K562 (cell line): ENCODE results near the gene ZNF586. TPM values are rescaled to one million over a fixed set of nuclear protein-coding genes. Genes with fewer than 3 reads are reported as not detected.

Experiments used
- BRD9 ChIP-seq: fragments of 450-650 bp; IDR thresholded peaks from 2 replicates; pipeline ENCODE4 v1.6.1; 2018; ENCODE audit warnings: low read depth; ENCODE audit not compliant: partially characterized antibody
- FOXP1 ChIP-seq: sonication (generic); formaldehyde crosslinking; IDR thresholded peaks from 2 replicates; pipeline ENCODE4 v1.8.0; 2022; ENCODE audit warnings: mild to moderate bottlenecking, missing genetic modification reagents
- HSF4 ChIP-seq: fragments of 250-450 bp; sonication (Bioruptor Pico); IDR thresholded peaks from 2 replicates; pipeline ENCODE4 v2.1.2; 2022; ENCODE audit warnings: mild to moderate bottlenecking, moderate library complexity, borderline replicate concordance
- MAFG ChIP-seq: fragments of 450-650 bp; conservative IDR thresholded peaks from 2 replicates; pipeline ENCODE4 v1.6.1; 2016; ENCODE audit warnings: missing genetic modification characterization, missing compliant biosample characterization
- RBM17 ChIP-seq: fragments of 200-400 bp; formaldehyde crosslinking; IDR thresholded peaks from 2 replicates; pipeline ENCODE4 v1.6.1; 2017; ENCODE audit warnings: low read depth, mild to moderate bottlenecking, low read length, borderline replicate concordance
- SRSF9 ChIP-seq: fragments of 200-400 bp; formaldehyde crosslinking; IDR thresholded peaks from 2 replicates; pipeline ENCODE4 v1.6.1; 2017; ENCODE audit warnings: low read depth, low read length, borderline replicate concordance
- TCF7L2 ChIP-seq: fragments of 150-350 bp; IDR thresholded peaks from 2 replicates; pipeline ENCODE4 v1.6.1; 2016; ENCODE audit warnings: low read depth, mild to moderate bottlenecking, low read length, moderate library complexity
- ZNF124 ChIP-seq: sonication (generic); formaldehyde crosslinking; IDR thresholded peaks from 2 replicates; pipeline ENCODE4 v1.8.1; 2022; ENCODE audit warnings: missing genetic modification reagents
- ZNF311 ChIP-seq: fragments of 250-450 bp; sonication (Bioruptor Pico); IDR thresholded peaks from 2 replicates; pipeline ENCODE4 v1.4.0; 2020; ENCODE audit warnings: mild to moderate bottlenecking, moderate library complexity
- ZNF436 ChIP-seq: fragments of 250-450, 450-650 bp; sonication (Bioruptor Pico); formaldehyde crosslinking; IDR thresholded peaks from 2 replicates; pipeline ENCODE4 v1.7.0; 2020; ENCODE audit warnings: mild to moderate bottlenecking
- ZNF584 ChIP-seq: fragments of 200-800 bp; sonication (Bioruptor generic); IDR thresholded peaks from 2 replicates; pipeline ENCODE4 v1.6.1; 2016; ENCODE audit warnings: low read depth, mild to moderate bottlenecking, missing genetic modification characterization, missing compliant biosample characterization
- ZSCAN32 ChIP-seq: fragments of 450-650 bp; formaldehyde crosslinking; IDR thresholded peaks from 2 replicates; pipeline ENCODE4 v1.4.0; 2020; ENCODE audit warnings: mild to moderate bottlenecking, moderate library complexity
- polyA plus RNA-seq, 8 experiments: library from polyadenylated mRNA; depleted of rRNA in 4 of 8; stranded (reverse) in 5 of 8; unstranded in 3 of 8; fragments of >200 nt; fragmentation: Nextera tagmentation in 2 of 8; fragmentation: Illumina TruSeq in 1 of 8; extraction: Ambion mirVana in 2 of 8; extraction: Trizol in 1 of 8; gene quantifications; 2 replicates each; pipeline versions ENCODE4 v1.2.1 to v1.2.3, GENCODE V29; 2011 to 2014; ENCODE audit warnings: inconsistent platforms in 1 of 8, missing spikeins in 1 of 8
- total RNA-seq, 7 experiments: library from RNA; depleted of rRNA in 6 of 7; stranded (reverse); fragments of >200 nt in 6 of 7; fragmentation: Illumina TruSeq in 2 of 7; extraction: Trizol in 2 of 7; gene quantifications; 2 replicates each; pipeline versions ENCODE4 v1.2.1 to v1.2.3, GENCODE V29; 2011 to 2021; ENCODE audit warnings: low replicate concordance in 1 of 7
- TF ChIP-seq, protein P1 (sequence below): fragments of 250-450 bp; sonication (Bioruptor Pico); IDR thresholded peaks from 2 replicates; pipeline ENCODE4 v1.5.0; 2022; ENCODE audit warnings: mild to moderate bottlenecking
- TF ChIP-seq, protein P2 (sequence below): fragments of 250-450 bp; sonication (Bioruptor Pico); IDR thresholded peaks from 2 replicates; pipeline ENCODE4 v1.8.0; 2022; ENCODE audit warnings: inconsistent platforms, mild to moderate bottlenecking, moderate library complexity, borderline replicate concordance
- TF ChIP-seq, protein P3 (sequence below): sonication (generic); formaldehyde crosslinking; IDR thresholded peaks from 2 replicates; pipeline ENCODE4 v1.8.1; 2023; ENCODE audit warnings: mild to moderate bottlenecking, missing genetic modification reagents
- TF ChIP-seq, protein P4 (sequence below): fragments of 450-650 bp; IDR thresholded peaks from 2 replicates; pipeline ENCODE4 v1.6.1; 2014; ENCODE audit warnings: low read depth, mild to moderate bottlenecking, moderate library complexity, borderline replicate concordance
- TF ChIP-seq, protein P5 (sequence below): fragments of 250-450 bp; sonication (Bioruptor Pico); IDR thresholded peaks from 2 replicates; pipeline ENCODE4 v1.8.0; 2022; ENCODE audit warnings: moderate library complexity, mild to moderate bottlenecking, inconsistent platforms
- TF ChIP-seq, protein P6 (sequence below): fragments of 450-650 bp; formaldehyde crosslinking; IDR thresholded peaks from 2 replicates; pipeline ENCODE4 v1.4.0; 2020; ENCODE audit warnings: mild to moderate bottlenecking, moderate library complexity

The ZNF586 gene
- total and polyA plus RNA-seq, 9 of the 15 experiments (the other 6 are each of a cell fraction or from before 2014, with no cell fraction given), result 2.5 to 12.6 (median 8.4) TPM

DNA sequence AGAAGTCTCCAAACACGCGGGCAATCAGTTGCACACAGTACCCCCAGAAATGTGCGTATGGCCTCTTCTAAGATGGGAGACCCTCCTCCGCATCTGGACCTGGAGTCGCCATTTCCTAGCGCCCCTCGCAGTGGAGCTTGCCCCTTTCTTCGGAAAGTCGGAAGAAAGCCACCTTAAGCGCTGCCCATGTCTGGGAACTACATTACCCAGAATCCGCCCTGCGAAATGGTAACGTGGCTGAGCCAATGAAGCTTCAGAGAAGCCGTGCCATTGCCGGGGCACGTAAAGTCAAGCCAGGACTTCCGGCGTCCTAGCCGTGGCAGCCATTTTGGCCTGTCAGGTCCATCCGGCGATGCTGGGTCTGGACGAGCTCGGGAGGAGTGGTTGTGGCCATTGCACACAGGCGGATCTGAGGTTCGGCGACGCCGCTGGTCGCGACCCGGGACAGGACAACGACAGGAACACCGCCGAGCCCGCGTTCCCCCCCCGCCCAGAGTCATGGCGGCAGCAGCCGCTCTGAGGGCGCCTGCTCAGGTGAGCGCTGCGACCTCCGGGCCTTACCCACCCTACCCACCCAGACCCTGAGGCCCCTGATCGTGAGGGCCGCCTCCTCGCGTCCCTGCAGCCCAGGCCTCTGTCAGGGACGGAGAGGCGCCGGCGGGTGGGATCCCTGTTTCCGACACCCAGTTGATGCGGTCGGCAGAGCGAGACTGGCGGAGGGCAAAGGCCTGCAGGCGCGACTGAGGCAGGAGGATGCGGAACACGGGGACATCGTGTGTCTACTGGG lies at the start of gene ZNF586 (continued):
- TF ChIP-seq, protein P1, sequence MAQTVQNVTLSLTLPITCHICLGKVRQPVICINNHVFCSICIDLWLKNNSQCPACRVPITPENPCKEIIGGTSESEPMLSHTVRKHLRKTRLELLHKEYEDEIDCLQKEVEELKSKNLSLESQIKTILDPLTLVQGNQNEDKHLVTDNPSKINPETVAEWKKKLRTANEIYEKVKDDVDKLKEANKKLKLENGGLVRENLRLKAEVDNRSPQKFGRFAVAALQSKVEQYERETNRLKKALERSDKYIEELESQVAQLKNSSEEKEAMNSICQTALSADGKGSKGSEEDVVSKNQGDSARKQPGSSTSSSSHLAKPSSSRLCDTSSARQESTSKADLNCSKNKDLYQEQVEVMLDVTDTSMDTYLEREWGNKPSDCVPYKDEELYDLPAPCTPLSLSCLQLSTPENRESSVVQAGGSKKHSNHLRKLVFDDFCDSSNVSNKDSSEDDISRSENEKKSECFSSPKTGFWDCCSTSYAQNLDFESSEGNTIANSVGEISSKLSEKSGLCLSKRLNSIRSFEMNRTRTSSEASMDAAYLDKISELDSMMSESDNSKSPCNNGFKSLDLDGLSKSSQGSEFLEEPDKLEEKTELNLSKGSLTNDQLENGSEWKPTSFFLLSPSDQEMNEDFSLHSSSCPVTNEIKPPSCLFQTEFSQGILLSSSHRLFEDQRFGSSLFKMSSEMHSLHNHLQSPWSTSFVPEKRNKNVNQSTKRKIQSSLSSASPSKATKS (CRISPR knock-in tag), result no peak
- no peak for TF ChIP-seq FOXP1 (CRISPR knock-in tag)
- TF ChIP-seq, protein P2, sequence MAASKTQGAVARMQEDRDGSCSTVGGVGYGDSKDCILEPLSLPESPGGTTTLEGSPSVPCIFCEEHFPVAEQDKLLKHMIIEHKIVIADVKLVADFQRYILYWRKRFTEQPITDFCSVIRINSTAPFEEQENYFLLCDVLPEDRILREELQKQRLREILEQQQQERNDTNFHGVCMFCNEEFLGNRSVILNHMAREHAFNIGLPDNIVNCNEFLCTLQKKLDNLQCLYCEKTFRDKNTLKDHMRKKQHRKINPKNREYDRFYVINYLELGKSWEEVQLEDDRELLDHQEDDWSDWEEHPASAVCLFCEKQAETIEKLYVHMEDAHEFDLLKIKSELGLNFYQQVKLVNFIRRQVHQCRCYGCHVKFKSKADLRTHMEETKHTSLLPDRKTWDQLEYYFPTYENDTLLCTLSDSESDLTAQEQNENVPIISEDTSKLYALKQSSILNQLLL (CRISPR knock-in tag), result no peak
- TF ChIP-seq ZNF436 (CRISPR knock-in tag), result no peak
- TF ChIP-seq ZSCAN32, result no peak
- TF ChIP-seq, protein P3, sequence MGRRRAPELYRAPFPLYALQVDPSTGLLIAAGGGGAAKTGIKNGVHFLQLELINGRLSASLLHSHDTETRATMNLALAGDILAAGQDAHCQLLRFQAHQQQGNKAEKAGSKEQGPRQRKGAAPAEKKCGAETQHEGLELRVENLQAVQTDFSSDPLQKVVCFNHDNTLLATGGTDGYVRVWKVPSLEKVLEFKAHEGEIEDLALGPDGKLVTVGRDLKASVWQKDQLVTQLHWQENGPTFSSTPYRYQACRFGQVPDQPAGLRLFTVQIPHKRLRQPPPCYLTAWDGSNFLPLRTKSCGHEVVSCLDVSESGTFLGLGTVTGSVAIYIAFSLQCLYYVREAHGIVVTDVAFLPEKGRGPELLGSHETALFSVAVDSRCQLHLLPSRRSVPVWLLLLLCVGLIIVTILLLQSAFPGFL (CRISPR knock-in tag), result no peak
- TF ChIP-seq ZNF124 (CRISPR knock-in tag), result no peak
- TF ChIP-seq ZNF311 (CRISPR knock-in tag), result no peak
- no peak for TF ChIP-seq BRD9
- TF ChIP-seq, protein P4, sequence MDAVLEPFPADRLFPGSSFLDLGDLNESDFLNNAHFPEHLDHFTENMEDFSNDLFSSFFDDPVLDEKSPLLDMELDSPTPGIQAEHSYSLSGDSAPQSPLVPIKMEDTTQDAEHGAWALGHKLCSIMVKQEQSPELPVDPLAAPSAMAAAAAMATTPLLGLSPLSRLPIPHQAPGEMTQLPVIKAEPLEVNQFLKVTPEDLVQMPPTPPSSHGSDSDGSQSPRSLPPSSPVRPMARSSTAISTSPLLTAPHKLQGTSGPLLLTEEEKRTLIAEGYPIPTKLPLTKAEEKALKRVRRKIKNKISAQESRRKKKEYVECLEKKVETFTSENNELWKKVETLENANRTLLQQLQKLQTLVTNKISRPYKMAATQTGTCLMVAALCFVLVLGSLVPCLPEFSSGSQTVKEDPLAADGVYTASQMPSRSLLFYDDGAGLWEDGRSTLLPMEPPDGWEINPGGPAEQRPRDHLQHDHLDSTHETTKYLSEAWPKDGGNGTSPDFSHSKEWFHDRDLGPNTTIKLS, result peak; percentile 87
- TF ChIP-seq, protein P5, sequence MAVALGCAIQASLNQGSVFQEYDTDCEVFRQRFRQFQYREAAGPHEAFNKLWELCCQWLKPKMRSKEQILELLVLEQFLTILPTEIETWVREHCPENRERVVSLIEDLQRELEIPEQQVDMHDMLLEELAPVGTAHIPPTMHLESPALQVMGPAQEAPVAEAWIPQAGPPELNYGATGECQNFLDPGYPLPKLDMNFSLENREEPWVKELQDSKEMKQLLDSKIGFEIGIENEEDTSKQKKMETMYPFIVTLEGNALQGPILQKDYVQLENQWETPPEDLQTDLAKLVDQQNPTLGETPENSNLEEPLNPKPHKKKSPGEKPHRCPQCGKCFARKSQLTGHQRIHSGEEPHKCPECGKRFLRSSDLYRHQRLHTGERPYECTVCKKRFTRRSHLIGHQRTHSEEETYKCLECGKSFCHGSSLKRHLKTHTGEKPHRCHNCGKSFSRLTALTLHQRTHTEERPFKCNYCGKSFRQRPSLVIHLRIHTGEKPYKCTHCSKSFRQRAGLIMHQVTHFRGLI, result no peak
- TF ChIP-seq HSF4 (CRISPR knock-in tag), result no peak
- TF ChIP-seq MAFG (tag), result no peak
- TF ChIP-seq SRSF9, result no peak
- TF ChIP-seq TCF7L2, result no peak
- no peak for TF ChIP-seq ZNF584 (CRISPR knock-in tag)
- TF ChIP-seq, protein P6, sequence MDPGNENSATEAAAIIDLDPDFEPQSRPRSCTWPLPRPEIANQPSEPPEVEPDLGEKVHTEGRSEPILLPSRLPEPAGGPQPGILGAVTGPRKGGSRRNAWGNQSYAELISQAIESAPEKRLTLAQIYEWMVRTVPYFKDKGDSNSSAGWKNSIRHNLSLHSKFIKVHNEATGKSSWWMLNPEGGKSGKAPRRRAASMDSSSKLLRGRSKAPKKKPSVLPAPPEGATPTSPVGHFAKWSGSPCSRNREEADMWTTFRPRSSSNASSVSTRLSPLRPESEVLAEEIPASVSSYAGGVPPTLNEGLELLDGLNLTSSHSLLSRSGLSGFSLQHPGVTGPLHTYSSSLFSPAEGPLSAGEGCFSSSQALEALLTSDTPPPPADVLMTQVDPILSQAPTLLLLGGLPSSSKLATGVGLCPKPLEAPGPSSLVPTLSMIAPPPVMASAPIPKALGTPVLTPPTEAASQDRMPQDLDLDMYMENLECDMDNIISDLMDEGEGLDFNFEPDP (CRISPR knock-in tag), result no peak
- TF ChIP-seq RBM17, result no peak
